Spleen (tissue), 7 donors: ENCODE measurements around the gene SMAD5.

Source experiments
- CTCF ChIP-seq, 11 experiments: fragments of 200-600 bp in 7 of 11; fragments of 450-650 bp in 4 of 11; sonication (generic) in 4 of 11; IDR thresholded peaks in 8 of 11; conservative IDR thresholded peaks in 3 of 11; 1 replicate in 7 of 11; 2 replicates in 4 of 11; pipeline versions ENCODE4 v1.4.0 to v1.8.0; 2016 to 2021; ENCODE audit warnings: antibody characterized with exemption in 11 of 11, inconsistent platforms in 4 of 11, mild to moderate bottlenecking in 1 of 11
- POLR2A ChIP-seq, 3 donors: fragments of 450-650 bp; IDR thresholded peaks; one replicate each; pipeline ENCODE4 v1.5.1; 2017; ENCODE audit warnings: antibody characterized with exemption in 3 of 3, mild to moderate bottlenecking in 1 of 3
- donor health status: DM: no; HTN: no; CAD: no; lungs with moderate emphysema.
- donor health status: DM: no; HTN: no; CAD: no.
- donor health status: DM: no; HTN: no; CAD: no.

GRCh38 chr5:136190091-136190720 lies 57.6 kb downstream of the SMAD5 start:
- no peak for TF ChIP-seq POLR2A (IDR thresholded peaks at IDR 0.05)
- no peak for TF ChIP-seq CTCF (IDR thresholded peaks at IDR 0.05 in 8 of 11, conservative IDR thresholded peaks at IDR 0.05 in 3 of 11)
